ENCODE results near the gene EYS. TPM values are rescaled to one million over a fixed set of nuclear protein-coding genes. Genes with fewer than 3 reads are reported as not detected.

EYS gene
- total and polyA plus RNA-seq, 2 of the 8 experiments (the other 6 are each of a cell fraction or from before 2014, with no cell fraction given) = 0.05 to 0.13 TPM

DNA sequence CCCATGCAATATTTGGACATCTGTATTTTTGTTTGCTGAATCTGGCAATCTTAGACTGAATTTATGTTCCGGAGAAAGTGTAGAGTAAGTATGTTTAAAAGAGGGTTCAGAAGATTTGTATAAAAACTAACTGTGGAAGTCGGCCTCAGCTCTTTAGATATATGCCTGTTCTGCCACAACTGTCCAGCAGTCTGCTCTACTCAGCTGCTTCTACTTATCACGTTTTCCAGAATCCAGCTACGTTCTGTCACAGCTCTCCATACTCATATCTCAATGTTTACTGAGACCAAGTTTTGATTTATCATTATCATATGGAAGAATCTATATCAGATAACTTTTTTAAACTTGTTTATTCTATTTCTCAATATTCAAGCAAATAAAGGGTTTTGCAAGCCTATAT lies 721.3 kb downstream of the EYS start (continued):
- no peak for TF ChIP-seq EP300 (IDR thresholded peaks at IDR 0.05; ENCODE audit: borderline replicate concordance in 1 of 2, low read depth in 2 of 2, low read length in 2 of 2)
- no peak for TF ChIP-seq CREB1 (IDR thresholded peaks at IDR 0.05)
- no peak for TF ChIP-seq KDM1A (IDR thresholded peaks at IDR 0.05; ENCODE audit: borderline replicate concordance, low read length)
- no peak for TF ChIP-seq TBP (IDR thresholded peaks at IDR 0.05; ENCODE audit: low read depth, low read length)

All from H1 (cell line).